Nephron progenitor cell (in vitro differentiated cells): ENCODE data around the gene SLC25A42.

Experiments
- DNase-seq: peaks from one replicate; pipeline ENCODE4 v3.0.0; 2021
- H3K27ac Mint-ChIP-seq: 2 replicates; pipeline ENCODE4 v1.8.0; 2021; ENCODE audit warnings: mild to moderate bottlenecking, moderate library complexity, mixed read lengths
- H3K27me3 Mint-ChIP-seq: 2 replicates; pipeline ENCODE4 v1.8.0; 2021; ENCODE audit warnings: mild to moderate bottlenecking, low read depth, mixed read lengths; ENCODE audit not compliant: poor library complexity
- H3K36me3 Mint-ChIP-seq: 2 replicates; pipeline ENCODE4 v1.8.0; 2021; ENCODE audit warnings: low read depth, mixed read lengths
- H3K4me1 Mint-ChIP-seq: 2 replicates; pipeline ENCODE4 v1.8.0; 2021; ENCODE audit warnings: mixed read lengths
- H3K4me3 Mint-ChIP-seq: 2 replicates; pipeline ENCODE4 v1.8.0; 2021; ENCODE audit warnings: mild to moderate bottlenecking, moderate library complexity, mixed read lengths
- H3K9me3 Mint-ChIP-seq: 2 replicates; pipeline ENCODE4 v1.8.0; 2021; ENCODE audit warnings: mild to moderate bottlenecking, moderate library complexity, mixed read lengths
- TF ChIP-seq, protein P1 (sequence below): fragments of 200-600 bp; sonication (generic); IDR thresholded peaks from 2 replicates; pipeline ENCODE4 v1.5.0; 2021; ENCODE audit warnings: antibody characterized with exemption

Gene SLC25A42

DNA sequence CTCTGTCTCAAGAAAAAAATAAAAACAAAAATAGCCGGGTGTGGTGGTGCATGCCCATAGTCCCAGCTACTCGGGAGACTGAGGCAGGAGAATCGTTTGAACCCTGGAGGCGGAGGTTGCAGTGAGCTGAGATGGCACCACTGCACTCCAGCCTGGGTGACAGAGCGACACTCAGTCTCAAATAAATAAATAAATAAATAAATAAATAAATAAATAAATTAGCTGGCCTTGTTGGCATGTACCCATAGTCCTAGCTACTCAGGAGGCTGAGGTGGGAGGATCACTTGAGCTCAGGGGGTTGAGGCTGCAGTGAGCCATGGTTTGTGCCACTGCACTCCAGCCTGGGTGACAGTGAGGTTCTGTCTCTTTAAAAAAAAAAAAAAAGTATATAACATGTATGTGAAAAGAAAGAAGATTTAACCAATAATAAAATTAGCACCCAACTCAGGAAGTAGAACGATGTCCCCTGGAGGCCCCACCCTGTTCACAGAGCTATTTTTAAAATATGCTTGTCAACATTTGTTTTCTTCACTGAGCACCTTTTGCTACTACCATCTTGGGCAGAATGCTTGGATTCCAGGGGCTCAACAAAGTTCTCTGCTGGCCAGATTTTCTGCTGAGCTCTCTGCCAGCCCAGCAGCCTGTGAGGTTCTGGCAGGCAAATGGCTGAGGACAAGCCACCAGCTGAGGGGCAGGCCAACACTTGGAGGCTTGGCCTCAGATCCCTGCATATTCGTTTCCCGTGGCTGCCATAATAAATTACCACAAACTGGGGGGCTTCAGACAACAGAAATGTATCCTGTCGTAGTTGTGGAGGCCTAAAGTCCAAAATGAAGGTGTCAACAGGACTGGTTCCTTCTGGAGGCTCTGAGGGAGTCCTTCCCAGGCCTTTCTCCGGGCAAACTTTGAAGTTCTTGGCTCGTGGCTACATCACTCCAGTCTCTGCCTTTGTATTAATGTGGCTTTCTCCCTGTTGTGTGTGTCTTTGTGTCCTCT, 5.2 kb downstream of the SLC25A42 start:
- Mint-ChIP-seq H3K4me3 (no peak overlapping the region), H3K9me3 (no peaks in the 10 kb centered on the region), H3K36me3 (no peaks in the 10 kb centered on the region), H3K27ac (no peak overlapping the region), H3K4me1 (peaks cover 31% of the 10 kb centered on the region), H3K27me3 (peaks cover 47% of the 10 kb centered on the region)
- no peak for DNase-seq
- TF ChIP-seq, protein P1, sequence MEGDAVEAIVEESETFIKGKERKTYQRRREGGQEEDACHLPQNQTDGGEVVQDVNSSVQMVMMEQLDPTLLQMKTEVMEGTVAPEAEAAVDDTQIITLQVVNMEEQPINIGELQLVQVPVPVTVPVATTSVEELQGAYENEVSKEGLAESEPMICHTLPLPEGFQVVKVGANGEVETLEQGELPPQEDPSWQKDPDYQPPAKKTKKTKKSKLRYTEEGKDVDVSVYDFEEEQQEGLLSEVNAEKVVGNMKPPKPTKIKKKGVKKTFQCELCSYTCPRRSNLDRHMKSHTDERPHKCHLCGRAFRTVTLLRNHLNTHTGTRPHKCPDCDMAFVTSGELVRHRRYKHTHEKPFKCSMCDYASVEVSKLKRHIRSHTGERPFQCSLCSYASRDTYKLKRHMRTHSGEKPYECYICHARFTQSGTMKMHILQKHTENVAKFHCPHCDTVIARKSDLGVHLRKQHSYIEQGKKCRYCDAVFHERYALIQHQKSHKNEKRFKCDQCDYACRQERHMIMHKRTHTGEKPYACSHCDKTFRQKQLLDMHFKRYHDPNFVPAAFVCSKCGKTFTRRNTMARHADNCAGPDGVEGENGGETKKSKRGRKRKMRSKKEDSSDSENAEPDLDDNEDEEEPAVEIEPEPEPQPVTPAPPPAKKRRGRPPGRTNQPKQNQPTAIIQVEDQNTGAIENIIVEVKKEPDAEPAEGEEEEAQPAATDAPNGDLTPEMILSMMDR: no peak

DNA sequence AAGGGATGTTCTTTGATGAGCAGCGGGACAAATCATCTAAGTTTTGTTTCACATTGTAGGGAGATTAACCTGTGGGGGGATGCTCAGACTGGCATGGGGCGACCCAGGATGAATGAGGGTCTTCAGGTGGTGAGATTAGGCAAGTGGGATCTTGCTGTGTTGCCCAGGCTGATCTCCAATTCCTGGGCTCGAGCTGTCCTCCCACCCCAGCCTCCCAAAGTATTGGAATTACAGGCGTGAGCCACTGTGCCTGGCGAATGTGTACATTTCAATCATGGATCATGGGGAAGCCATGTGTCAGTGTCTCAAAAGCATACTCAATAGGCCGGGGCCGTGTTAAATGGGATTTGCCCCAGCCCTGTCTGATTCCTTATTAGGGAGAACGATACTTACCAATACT, 8.1 kb downstream of the SLC25A42 start:
- H3K9me3 Mint-ChIP-seq: no peaks in the 10 kb centered on the region
- no peaks in the 10 kb centered on the region for H3K36me3 Mint-ChIP-seq
- TF ChIP-seq, protein P1: no peak
- H3K4me1 Mint-ChIP-seq: peaks cover 14% of the 10 kb centered on the region
- H3K27ac Mint-ChIP-seq: no peak overlapping the region
- H3K27me3 Mint-ChIP-seq: peaks cover 22% of the 10 kb centered on the region
- no peak for DNase-seq
- no peak overlapping the region for H3K4me3 Mint-ChIP-seq

DNA sequence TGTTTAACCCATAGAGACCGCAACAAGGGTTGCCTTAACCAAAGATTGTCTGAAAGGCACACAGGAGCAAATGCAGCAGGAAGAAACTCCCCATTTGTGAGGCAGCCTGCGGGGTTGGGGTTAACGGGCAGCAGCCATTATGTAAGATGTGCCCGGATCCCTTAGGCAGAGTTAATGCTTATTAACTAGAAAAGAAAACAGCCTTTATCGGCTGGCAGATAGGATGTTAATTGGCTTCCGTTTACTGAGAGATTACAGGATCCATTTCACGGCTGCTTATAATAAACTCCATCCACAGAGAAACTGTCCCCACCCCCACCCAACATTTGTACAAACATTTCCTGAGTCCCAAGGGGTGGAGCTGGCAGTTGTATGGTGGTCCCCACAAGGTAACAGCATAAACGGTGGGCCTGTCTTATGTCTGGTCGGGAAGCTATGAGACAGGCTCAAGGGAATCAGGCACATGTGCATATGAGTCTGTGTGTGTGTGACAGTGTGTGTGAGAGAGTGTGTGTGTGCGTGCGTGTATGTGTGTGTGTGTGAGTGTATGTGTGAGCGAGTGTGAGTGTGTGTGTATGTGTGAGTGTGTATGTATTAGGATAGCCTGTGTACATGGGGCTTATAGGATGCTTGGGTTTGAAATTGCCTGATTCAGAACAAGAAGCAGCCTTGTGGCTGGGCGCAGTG, 10.5 kb downstream of the SLC25A42 start:
- H3K27me3 Mint-ChIP-seq: peaks cover 27% of the 10 kb centered on the region
- no peaks in the 10 kb centered on the region for H3K36me3 Mint-ChIP-seq
- no peak overlapping the region for H3K4me3 Mint-ChIP-seq
- no peak for DNase-seq
- H3K9me3 Mint-ChIP-seq: no peaks in the 10 kb centered on the region
- H3K4me1 Mint-ChIP-seq: peaks cover 3% of the 10 kb centered on the region
- H3K27ac Mint-ChIP-seq: peak overlapping the region; percentile 63
- TF ChIP-seq, protein P1: no peak

DNA sequence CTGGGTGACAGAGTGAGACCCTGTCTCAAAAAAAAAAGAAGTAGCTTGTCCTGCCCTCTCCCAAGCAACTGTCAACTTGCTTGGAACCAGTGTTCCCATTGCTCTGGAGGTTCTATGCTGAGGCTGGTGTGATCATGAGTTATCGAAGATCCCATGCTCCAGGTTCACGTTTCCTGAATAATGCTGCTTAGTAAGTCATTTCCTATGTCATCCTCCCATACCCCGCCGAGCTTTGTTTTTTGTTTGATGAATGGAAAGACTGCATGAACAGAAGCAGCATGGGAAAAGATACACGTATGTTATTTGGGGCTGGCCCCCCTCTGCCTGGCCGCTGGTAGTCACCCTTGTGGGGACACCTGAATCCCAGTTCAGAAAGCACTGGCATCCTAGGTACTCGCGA, 11.3 kb downstream of the SLC25A42 start:
- DNase-seq: no peak
- Mint-ChIP-seq H3K36me3 (no peaks in the 10 kb centered on the region), H3K27ac (no peak overlapping the region), H3K9me3 (no peaks in the 10 kb centered on the region), H3K4me3 (no peak overlapping the region), H3K27me3 (peaks cover 24% of the 10 kb centered on the region), H3K4me1 (peaks cover 3% of the 10 kb centered on the region)
- TF ChIP-seq, protein P1: no peak

DNA sequence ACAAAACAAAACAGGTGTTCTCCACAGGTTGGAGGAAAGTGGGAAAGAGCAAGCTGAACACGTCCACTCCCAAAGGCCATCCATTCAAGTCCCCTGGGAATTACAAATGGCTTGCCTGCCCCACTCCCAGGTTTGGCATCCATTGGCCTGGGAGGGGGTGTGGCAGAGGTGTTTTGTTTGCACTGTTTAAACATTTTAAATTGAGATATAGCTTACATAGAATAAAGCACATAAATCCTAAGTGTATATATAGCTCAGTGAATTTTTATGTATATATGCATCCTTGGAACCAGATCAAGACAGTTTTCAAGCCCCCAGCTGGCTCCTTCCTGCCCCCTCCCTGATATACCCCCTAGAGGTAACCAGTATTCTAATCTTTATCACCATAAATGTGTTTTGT, 12.7 kb downstream of the SLC25A42 start:
- no peaks in the 10 kb centered on the region for H3K36me3 Mint-ChIP-seq
- H3K4me3 Mint-ChIP-seq: no peak overlapping the region
- peaks cover 24% of the 10 kb centered on the region for H3K27me3 Mint-ChIP-seq
- no peaks in the 10 kb centered on the region for H3K9me3 Mint-ChIP-seq
- peaks cover 6% of the 10 kb centered on the region for H3K4me1 Mint-ChIP-seq
- no peak overlapping the region for H3K27ac Mint-ChIP-seq
- TF ChIP-seq, protein P1: no peak
- no peak for DNase-seq
